RPMI8226 (cell line): Measurements from ENCODE around the gene EMC6.
"Not testable (repeated sequence)": the region's sequence is repeated elsewhere in the genome, so short reads cannot be mapped to it uniquely, and the experiment has no call there.

Experiments used
- DNase-seq: peaks from one replicate; pipeline ENCODE4 v3.0.0-alpha.2; 2015

Gene EMC6

GRCh38 chr17:3682033-3682432 is 13.4 kb downstream of the EMC6 start:
- no peak for DNase-seq

GRCh38 chr17:3683054-3683511 is 14.5 kb downstream of the EMC6 start:
- DNase-seq: peak; percentile 58

- DNase-seq: no peak
Measured at GRCh38 chr17:3685174-3685573, 16.6 kb downstream of the EMC6 start.

GRCh38 chr17:3688027-3688553 is 19.5 kb downstream of the EMC6 start:
- no peak for DNase-seq

GRCh38 chr17:3688852-3689261 is 20.2 kb downstream of the EMC6 start:
- DNase-seq: no peak

- DNase-seq: no peak
Measured at GRCh38 chr17:3689262-3690093, 20.9 kb downstream of the EMC6 start.

- no peak for DNase-seq
Measured at GRCh38 chr17:3690094-3690715, 21.6 kb downstream of the EMC6 start.

GRCh38 chr17:3691617-3692067 is 23.0 kb downstream of the EMC6 start:
- DNase-seq: no peak

- DNase-seq: no peak
Measured at GRCh38 chr17:3692346-3692745, 23.7 kb downstream of the EMC6 start.

GRCh38 chr17:3693141-3693540 is 24.5 kb downstream of the EMC6 start:
- no peak for DNase-seq

GRCh38 chr17:3693829-3694231 is 25.2 kb downstream of the EMC6 start:
- DNase-seq: peak; percentile 10

- peak; percentile 41 for DNase-seq
Measured at GRCh38 chr17:3695129-3695722, 26.6 kb downstream of the EMC6 start.

GRCh38 chr17:3695723-3696411 is 27.3 kb downstream of the EMC6 start, which contains the start of gene P2RX5:
Gene P2RX5 (minus strand): TSS chr17:3696155. CDS start chr17:3696005, 150 bp downstream.
- DNase-seq: peak; percentile 43

GRCh38 chr17:3697103-3697476 is 28.5 kb downstream of the EMC6 start:
- DNase-seq: no peak

- no peak for DNase-seq
Measured at GRCh38 chr17:3698139-3698538, 29.5 kb downstream of the EMC6 start.

- no peak for DNase-seq
Measured at GRCh38 chr17:3699951-3700350, 31.3 kb downstream of the EMC6 start.

- not testable (repeated sequence) for DNase-seq
Measured at GRCh38 chr17:3702041-3702539, 33.5 kb downstream of the EMC6 start.

GRCh38 chr17:3704931-3705717 is 36.5 kb downstream of the EMC6 start:
- DNase-seq: no peak

GRCh38 chr17:3705718-3705984 is 37.0 kb downstream of the EMC6 start:
- not testable (repeated sequence) for DNase-seq

- no peak for DNase-seq
Measured at GRCh38 chr17:3708366-3708765, 39.8 kb downstream of the EMC6 start.

- DNase-seq: peak; percentile 82
Measured at GRCh38 chr17:3710951-3711383, 42.4 kb downstream of the EMC6 start.
